ENCODE data around the gene KLHL30. TPM values are rescaled to one million over a fixed set of nuclear protein-coding genes. Genes with fewer than 3 reads are reported as not detected.

The KLHL30 gene
- polyA plus RNA-seq, 1 donor (not counting 4 experiments of a cell fraction or from before 2014, with no cell fraction given), result not detected

DNA sequence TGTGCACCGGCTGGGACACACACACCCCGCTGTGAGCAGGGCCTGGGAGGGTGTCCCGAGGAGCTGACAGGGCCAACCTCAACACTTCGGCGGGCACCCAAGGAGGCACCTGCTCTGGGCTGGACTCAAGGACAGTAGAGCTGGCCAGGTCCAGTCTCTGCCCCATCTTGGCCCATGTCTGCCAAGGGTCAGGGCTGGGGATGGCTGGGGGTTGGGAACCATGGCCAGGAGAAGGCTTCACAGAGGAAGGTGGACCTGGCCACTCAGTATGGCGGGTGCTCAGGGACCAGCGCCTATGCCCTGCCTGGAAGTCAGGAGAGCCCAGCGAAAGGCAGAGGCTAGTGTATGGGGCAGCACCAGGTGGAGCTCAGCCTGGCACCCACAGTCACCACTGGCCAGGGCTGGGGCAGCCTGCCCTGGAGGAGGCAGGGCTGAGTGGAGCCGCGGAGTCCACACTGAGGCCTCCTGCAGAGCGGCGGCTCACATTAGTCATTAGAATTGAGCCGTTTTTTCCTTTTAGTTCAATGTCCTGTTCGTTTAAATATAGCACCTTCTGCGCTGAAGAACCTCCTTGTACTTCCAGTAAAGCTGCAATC, 24.5 kb downstream of the KLHL30 start:
- H3K79me2 ChIP-seq (ENCODE audit: control insufficient read depth, insufficient read depth, low read length), result no peaks in the 10 kb centered on the region
- peaks cover 19% of the 10 kb centered on the region for H3K27me3 ChIP-seq (ENCODE audit: control insufficient read depth, extremely low read depth, insufficient read depth, low read length)
- no peak overlapping the region for H3K27ac ChIP-seq (ENCODE audit: control insufficient read depth, insufficient read depth, low read length)
- dilution Hi-C loops (cut with MboI; ENCODE audit: extremely low pct_ligation_motif_present, low sequenced_read_pairs), result no loop called here
- peaks cover 1% of the 10 kb centered on the region for H3K4me1 ChIP-seq (ENCODE audit: control insufficient read depth, extremely low read depth, insufficient read depth, low read length)
- TF ChIP-seq, protein P1, sequence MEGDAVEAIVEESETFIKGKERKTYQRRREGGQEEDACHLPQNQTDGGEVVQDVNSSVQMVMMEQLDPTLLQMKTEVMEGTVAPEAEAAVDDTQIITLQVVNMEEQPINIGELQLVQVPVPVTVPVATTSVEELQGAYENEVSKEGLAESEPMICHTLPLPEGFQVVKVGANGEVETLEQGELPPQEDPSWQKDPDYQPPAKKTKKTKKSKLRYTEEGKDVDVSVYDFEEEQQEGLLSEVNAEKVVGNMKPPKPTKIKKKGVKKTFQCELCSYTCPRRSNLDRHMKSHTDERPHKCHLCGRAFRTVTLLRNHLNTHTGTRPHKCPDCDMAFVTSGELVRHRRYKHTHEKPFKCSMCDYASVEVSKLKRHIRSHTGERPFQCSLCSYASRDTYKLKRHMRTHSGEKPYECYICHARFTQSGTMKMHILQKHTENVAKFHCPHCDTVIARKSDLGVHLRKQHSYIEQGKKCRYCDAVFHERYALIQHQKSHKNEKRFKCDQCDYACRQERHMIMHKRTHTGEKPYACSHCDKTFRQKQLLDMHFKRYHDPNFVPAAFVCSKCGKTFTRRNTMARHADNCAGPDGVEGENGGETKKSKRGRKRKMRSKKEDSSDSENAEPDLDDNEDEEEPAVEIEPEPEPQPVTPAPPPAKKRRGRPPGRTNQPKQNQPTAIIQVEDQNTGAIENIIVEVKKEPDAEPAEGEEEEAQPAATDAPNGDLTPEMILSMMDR (optimal IDR thresholded peaks at IDR 0.05 in 1 of 3, IDR thresholded peaks at IDR 0.05 in 1 of 3, conservative IDR thresholded peaks at IDR 0.05 in 1 of 3; ENCODE audit: extremely low read depth in 1 of 3, insufficient read depth in 2 of 3, low read length in 3 of 3), result no peak
- no peak for TF ChIP-seq EZH2 (IDR thresholded peaks at IDR 0.05; ENCODE audit: low read length)
- H3K9me1 ChIP-seq (ENCODE audit: control insufficient read depth, extremely low read depth, insufficient read depth, low read length), result no peaks in the 10 kb centered on the region
- H3K4me2 ChIP-seq (ENCODE audit: control insufficient read depth, extremely low read depth, insufficient read depth, low read depth, low read length), result peak overlapping the region; percentile 64
- H3K9me3 ChIP-seq (ENCODE audit: control insufficient read depth, low read depth, low read length), result no peaks in the 10 kb centered on the region
- no peak overlapping the region for H2AFZ ChIP-seq (ENCODE audit: control insufficient read depth, low read length)
- H3K4me3 ChIP-seq (ENCODE audit: control insufficient read depth in 2 of 3, extremely low read depth in 1 of 3, insufficient read depth in 2 of 3, low read depth in 1 of 3, low read length in 3 of 3), result peak overlapping the region in 2 of 3 experiments; percentile 7 to 20
- peaks cover 3 to 11% of the 10 kb centered on the region in 2 experiments for H3K36me3 ChIP-seq (ENCODE audit: control insufficient read depth in 2 of 2, extremely low read depth in 1 of 2, insufficient read depth in 2 of 2, low read length in 2 of 2)
- no peak overlapping the region for H3K9ac ChIP-seq (ENCODE audit: control insufficient read depth, extremely low read depth, insufficient read depth, low read length)
- no peak for DNase-seq (ENCODE audit: low read depth, low spot score)
- no peak for FAIRE-seq
- no peaks in the 10 kb centered on the region for H4K20me1 ChIP-seq (ENCODE audit: control insufficient read depth, extremely low read depth, insufficient read depth, low read length)

DNA sequence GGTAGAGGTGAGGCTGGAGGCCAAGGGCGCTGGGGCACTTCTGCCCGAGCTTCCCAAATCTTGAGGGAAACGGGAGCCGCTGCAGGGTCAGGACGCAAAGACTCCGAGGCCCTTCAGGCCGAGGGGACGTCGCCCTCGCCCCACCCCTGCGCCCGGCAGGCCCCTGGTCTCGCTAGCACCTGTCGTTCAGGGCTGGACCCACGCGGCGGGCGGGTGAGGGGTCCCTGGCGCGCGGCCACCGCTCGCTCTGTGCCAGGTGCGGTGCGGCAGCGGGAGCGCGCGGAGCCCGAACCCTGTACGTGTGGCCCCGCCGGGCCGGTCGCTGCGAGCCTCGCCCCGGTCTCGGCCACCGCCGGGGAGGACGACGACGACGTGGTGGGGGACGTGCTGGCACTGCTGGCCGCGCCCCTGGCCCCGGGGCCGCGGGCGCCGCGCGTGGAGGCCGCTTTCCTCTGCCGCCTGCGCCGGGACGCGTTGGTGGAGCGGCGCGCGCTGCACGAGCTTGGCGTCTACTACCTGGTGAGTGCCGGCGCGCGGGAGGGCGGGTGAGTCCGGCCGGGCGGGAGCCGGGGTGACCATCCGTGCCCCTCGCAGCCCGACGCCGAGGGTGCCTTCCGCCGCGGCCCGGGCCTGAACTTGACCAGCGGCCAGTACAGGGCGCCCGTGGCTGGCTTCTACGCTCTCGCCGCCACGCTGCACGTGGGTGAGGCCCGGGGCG, 25.2 kb downstream of the KLHL30 start:
- Histone ChIP-seq H3K9me1 (ENCODE audit: control insufficient read depth, extremely low read depth, insufficient read depth, low read length) (no peaks in the 10 kb centered on the region), H3K79me2 (ENCODE audit: control insufficient read depth, insufficient read depth, low read length) (no peaks in the 10 kb centered on the region), H3K27me3 (ENCODE audit: control insufficient read depth, extremely low read depth, insufficient read depth, low read length) (peaks cover 19% of the 10 kb centered on the region), H3K9me3 (ENCODE audit: control insufficient read depth, low read depth, low read length) (no peaks in the 10 kb centered on the region), H3K4me1 (ENCODE audit: control insufficient read depth, extremely low read depth, insufficient read depth, low read length) (peaks cover 7% of the 10 kb centered on the region), H3K36me3 (ENCODE audit: control insufficient read depth in 2 of 2, extremely low read depth in 1 of 2, insufficient read depth in 2 of 2, low read length in 2 of 2) (peaks cover 3 to 16% of the 10 kb centered on the region in 2 experiments), H4K20me1 (ENCODE audit: control insufficient read depth, extremely low read depth, insufficient read depth, low read length) (no peaks in the 10 kb centered on the region), H3K4me3 (ENCODE audit: control insufficient read depth in 2 of 3, extremely low read depth in 1 of 3, insufficient read depth in 2 of 3, low read depth in 1 of 3, low read length in 3 of 3) (peak overlapping the region in 2 of 3 experiments; percentile 7 to 20), H3K4me2 (ENCODE audit: control insufficient read depth, extremely low read depth, insufficient read depth, low read depth, low read length) (peak overlapping the region; percentile 64), H2AFZ (ENCODE audit: control insufficient read depth, low read length) (no peak overlapping the region), H3K9ac (ENCODE audit: control insufficient read depth, extremely low read depth, insufficient read depth, low read length) (no peak overlapping the region), H3K27ac (ENCODE audit: control insufficient read depth, insufficient read depth, low read length) (no peak overlapping the region)
- no peak for FAIRE-seq
- TF ChIP-seq, protein P1 (optimal IDR thresholded peaks at IDR 0.05 in 1 of 3, IDR thresholded peaks at IDR 0.05 in 1 of 3, conservative IDR thresholded peaks at IDR 0.05 in 1 of 3; ENCODE audit: extremely low read depth in 1 of 3, insufficient read depth in 2 of 3, low read length in 3 of 3), result no peak
- TF ChIP-seq EZH2 (IDR thresholded peaks at IDR 0.05; ENCODE audit: low read length), result peak; percentile 51
- no peak for DNase-seq (ENCODE audit: low read depth, low spot score)
- dilution Hi-C loops (cut with MboI; ENCODE audit: extremely low pct_ligation_motif_present, low sequenced_read_pairs), result no loop called here
